HepG2 (cell line): ENCODE data around the gene CYP26A1. TPM values are rescaled to one million over a fixed set of nuclear protein-coding genes. Genes with fewer than 3 reads are reported as not detected.

ENCODE experiments used
- ATAC-seq: fragments of 200-7000 bp; cut with Tn5 transposase; 3 replicates; pipeline ENCODE4 v1.9.1; 2020; ENCODE audit warnings: mild to moderate bottlenecking, moderate library complexity
- BruUV-seq: library from RNA; stranded (reverse); fragments of 400-500 nt; replicated peaks from 2 replicates; lab custom pipeline; 2021; lab: Mats Ljungman, UMichigan
- CTCF ChIA-PET: fragments of 300-600 bp; formaldehyde crosslinking; extraction: SDS; loops from one replicate; lab custom pipeline; 2021; ENCODE audit warnings: low total read pairs, inconsistent platforms, low intra/inter-chr PET ratio; lab: Yijun Ruan, JAX
- POLR2A ChIA-PET: fragments of 350-600 bp; sonication (Branson Sonifier 250); formaldehyde crosslinking; loops from one replicate; lab custom pipeline; 2020; ENCODE audit warnings: antibody characterized with exemption, inconsistent platforms; lab: Yijun Ruan, JAX
- DNase-seq: peaks from one replicate; pipeline ENCODE4 v3.0.0-alpha.2; 2015; ENCODE audit warnings: low spot score
- FAIRE-seq: peaks from 3 replicates; lab custom pipeline; 2011; peaks lifted over from hg19 to GRCh38; lab: Jason Lieb, UNC
- H2AFZ ChIP-seq: one replicate; pipeline ENCODE4 v1.6.1; 2011; ENCODE audit warnings: low read length, inconsistent platforms
- H3K27ac ChIP-seq: fragments of 300-600 bp; 3 replicates; pipeline ENCODE4 v1.8.0; 2011; ENCODE audit warnings: mixed run types, mild to moderate bottlenecking, mixed read lengths, low read length, inconsistent platforms; ENCODE audit not compliant: insufficient read depth; ENCODE audit errors: extremely low read length
- H3K27me3 ChIP-seq, 2 experiments: fragments of 200-600 bp in 1 of 2; 2 replicates in 1 of 2; 3 replicates in 1 of 2; pipeline versions ENCODE4 v1.6.0 to v1.8.0; 2011; ENCODE audit warnings: low read length in 2 of 2, mild to moderate bottlenecking in 2 of 2, moderate library complexity in 2 of 2, inconsistent platforms in 1 of 2; ENCODE audit not compliant: insufficient read depth in 2 of 2, control insufficient read depth in 1 of 2
- H3K36me3 ChIP-seq, 2 experiments: fragments of 200-600 bp in 1 of 2; replicated peaks in 1 of 2; 2 replicates in 1 of 2; 3 replicates in 1 of 2; pipeline versions ENCODE4 v1.5.1 to v1.8.0; 2011; ENCODE audit warnings: low read length in 2 of 2, inconsistent platforms in 1 of 2; ENCODE audit not compliant: insufficient read depth in 2 of 2, control insufficient read depth in 1 of 2
- H3K4me1 ChIP-seq: 2 replicates; pipeline ENCODE4 v1.5.1; 2012; ENCODE audit warnings: low read length, inconsistent platforms; ENCODE audit not compliant: insufficient read depth
- H3K4me2 ChIP-seq: 2 replicates; pipeline ENCODE4 v1.6.0; 2011; ENCODE audit warnings: low read depth, low read length, inconsistent platforms
- H3K4me3 ChIP-seq, 3 experiments: fragments of 200-600 bp in 1 of 3; sonication (generic), shearing (Covaris generic) in 1 of 3; replicated peaks in 1 of 3; 2 replicates each; pipeline ENCODE4 v1.5.1; 2011 to 2016; ENCODE audit warnings: low read length in 3 of 3, inconsistent platforms in 2 of 3, low read depth in 2 of 3, mild to moderate bottlenecking in 2 of 3, control low read depth in 1 of 3, mixed read lengths in 1 of 3; ENCODE audit not compliant: insufficient read depth in 1 of 3
- H3K79me2 ChIP-seq: one replicate; pipeline ENCODE4 v1.6.1; 2011; ENCODE audit warnings: low read length, inconsistent platforms; ENCODE audit not compliant: insufficient read depth
- H3K9ac ChIP-seq: 2 replicates; pipeline ENCODE4 v1.6.0; 2011; ENCODE audit warnings: mild to moderate bottlenecking, low read depth, low read length, inconsistent platforms; ENCODE audit not compliant: insufficient read depth
- H3K9me3 ChIP-seq: 2 replicates; pipeline ENCODE4 v1.5.1; 2012; ENCODE audit warnings: mild to moderate bottlenecking, low read length
- H4K20me1 ChIP-seq: 2 replicates; pipeline ENCODE4 v1.6.0; 2011; ENCODE audit warnings: inconsistent platforms, mild to moderate bottlenecking, low read length, moderate library complexity; ENCODE audit not compliant: insufficient read depth
- ASH2L ChIP-seq: fragments of 300-600, 200-600 bp; sonication (generic); IDR thresholded peaks from 2 replicates; pipeline ENCODE4 v1.7.0; 2017; ENCODE audit warnings: low read depth, mild to moderate bottlenecking, moderate library complexity, mixed read lengths, low read length; ENCODE audit not compliant: insufficient read length
- CEBPG ChIP-seq: IDR thresholded peaks from 2 replicates; pipeline ENCODE4 v1.6.1; 2016
- GABPA ChIP-seq, 2 experiments: IDR thresholded peaks; 2 replicates each; pipeline ENCODE4 v1.6.1; 2011 to 2016; ENCODE audit warnings: low read depth in 2 of 2, low read length in 1 of 2, missing biosample characterization in 1 of 2, missing genetic modification characterization in 1 of 2
- HOXA5 ChIP-seq: sonication (generic); formaldehyde crosslinking; IDR thresholded peaks from 2 replicates; pipeline ENCODE4 v1.4.0; 2020; ENCODE audit warnings: missing genetic modification reagents
- IRX3 ChIP-seq: sonication (generic); formaldehyde crosslinking; IDR thresholded peaks from 2 replicates; pipeline ENCODE4 v1.8.1; 2023; ENCODE audit warnings: mild to moderate bottlenecking, low read depth, missing genetic modification reagents, borderline replicate concordance
- KLF16 ChIP-seq, 2 experiments: sonication (generic) in 1 of 2; formaldehyde crosslinking in 1 of 2; IDR thresholded peaks; 2 replicates each; pipeline versions ENCODE4 v1.6.1 to v1.8.0; 2016 to 2023; ENCODE audit warnings: missing genetic modification reagents in 2 of 2, missing compliant biosample characterization in 1 of 2
- MYPOP ChIP-seq: sonication (generic); formaldehyde crosslinking; IDR thresholded peaks from 2 replicates; pipeline ENCODE4 v1.8.1; 2023; ENCODE audit warnings: mild to moderate bottlenecking, moderate library complexity, missing genetic modification reagents
- NCOA1 ChIP-seq: sonication (generic); formaldehyde crosslinking; IDR thresholded peaks from 2 replicates; pipeline ENCODE4 v1.9.0; 2021; ENCODE audit warnings: missing genetic modification reagents
- POLR2A ChIP-seq, 2 experiments: IDR thresholded peaks; 2 replicates each; pipeline ENCODE4 v1.6.1; 2011; ENCODE audit warnings: low read depth in 2 of 2, low read length in 2 of 2, mild to moderate bottlenecking in 1 of 2, moderate library complexity in 1 of 2; ENCODE audit not compliant: insufficient read depth in 1 of 2
- SNAPC2 ChIP-seq: sonication (generic); formaldehyde crosslinking; IDR thresholded peaks from 2 replicates; pipeline ENCODE4 v1.8.1; 2022; ENCODE audit warnings: mild to moderate bottlenecking, missing genetic modification reagents
- TAF15 ChIP-seq: fragments of 200-400 bp; formaldehyde crosslinking; IDR thresholded peaks from one replicate; pipeline ENCODE4 v1.6.1; 2018; ENCODE audit warnings: mild to moderate bottlenecking, low read depth, low read length; ENCODE audit not compliant: poor library complexity, severe bottlenecking
- TCF7L2 ChIP-seq: IDR thresholded peaks from 2 replicates; pipeline ENCODE4 v1.6.1; 2011; ENCODE audit warnings: mild to moderate bottlenecking, low read depth, low read length, moderate library complexity
- TRIM22 ChIP-seq: fragments of 450-650 bp; IDR thresholded peaks from 2 replicates; pipeline ENCODE4 v1.6.1; 2017
- ZBTB38 ChIP-seq: sonication (generic); formaldehyde crosslinking; IDR thresholded peaks from 2 replicates; pipeline ENCODE4 v1.5.1; 2020; ENCODE audit warnings: mild to moderate bottlenecking, missing genetic modification reagents
- ZFP62 ChIP-seq: sonication (generic); formaldehyde crosslinking; IDR thresholded peaks from 2 replicates; pipeline ENCODE4 v1.4.0; 2020; ENCODE audit warnings: missing genetic modification reagents
- ZNF136 ChIP-seq: sonication (generic); formaldehyde crosslinking; IDR thresholded peaks from 2 replicates; pipeline ENCODE4 v1.8.1; 2022; ENCODE audit warnings: low read depth, mild to moderate bottlenecking, moderate library complexity, missing genetic modification reagents
- ZNF230 ChIP-seq: sonication (generic); formaldehyde crosslinking; IDR thresholded peaks from 2 replicates; pipeline ENCODE4 v1.4.0; 2020; ENCODE audit warnings: mild to moderate bottlenecking, missing genetic modification reagents
- ZNF274 ChIP-seq: sonication (generic); formaldehyde crosslinking; IDR thresholded peaks from 2 replicates; pipeline ENCODE4 v1.5.1; 2020; ENCODE audit warnings: mild to moderate bottlenecking, missing genetic modification reagents
- ZNF292 ChIP-seq: sonication (generic); formaldehyde crosslinking; IDR thresholded peaks from 2 replicates; pipeline ENCODE4 v1.8.1; 2022; ENCODE audit warnings: mild to moderate bottlenecking, low read depth, missing genetic modification reagents, borderline replicate concordance
- ZNF354B ChIP-seq: sonication (generic); formaldehyde crosslinking; IDR thresholded peaks from 2 replicates; pipeline ENCODE4 v1.8.0; 2022; ENCODE audit warnings: mild to moderate bottlenecking, missing genetic modification reagents
- ZNF629 ChIP-seq: sonication (generic); formaldehyde crosslinking; conservative IDR thresholded peaks from 2 replicates; pipeline ENCODE4 v1.5.0; 2020; ENCODE audit warnings: missing genetic modification reagents
- ZNF790 ChIP-seq: sonication (generic); formaldehyde crosslinking; IDR thresholded peaks from 2 replicates; pipeline ENCODE4 v1.8.0; 2022; ENCODE audit warnings: missing genetic modification reagents, mild to moderate bottlenecking, borderline replicate concordance
- WGBS: methylation state at CpG from one replicate; pipeline ENCODE4 v1.1.6; 2017; ENCODE audit warnings: low lambda C conversion rate; 5-methylcytosine and 5-hydroxymethylcytosine counted together
- in situ Hi-C: cut with HindIII; loops from 2 replicates; pipeline ENCODE4 v1.10.0; 2017; ENCODE audit warnings: low pct_unique_long_range_greater_than_20kb; ENCODE audit not compliant: extremely low pct_ligation_motif_present
- intact Hi-C: fragments of 100-400 bp; cut with micrococcal nuclease; formaldehyde crosslinking; loops from one replicate; pipeline ENCODE4 v1.10.0; 2022; ENCODE audit not compliant: unreplicated experiment
- polyA plus RNA-seq, 8 experiments: library from polyadenylated mRNA; depleted of rRNA in 3 of 8; stranded (reverse) in 7 of 8; unstranded in 1 of 8; fragments of >200 nt; fragmentation: Illumina TruSeq in 4 of 8; extraction: Trizol in 4 of 8; gene quantifications; 2 replicates each; pipeline versions ENCODE4 v1.2.1 to v1.2.3, GENCODE V29; 2011 to 2016; ENCODE audit warnings: low read depth in 4 of 8, missing spikeins in 1 of 8, mixed read lengths in 1 of 8; ENCODE audit not compliant: insufficient read depth in 1 of 8
- total RNA-seq, 5 experiments: library from RNA; depleted of rRNA; stranded (reverse); fragments of >200 nt; fragmentation: Illumina TruSeq; extraction: Trizol; gene quantifications; 2 replicates each; pipeline ENCODE4 v1.2.3, GENCODE V29; 2016; ENCODE audit warnings: low read depth in 1 of 5

Gene CYP26A1
- total and polyA plus RNA-seq, 2 of the 13 experiments (the other 11 are each of a cell fraction or from before 2014, with no cell fraction given) = 0.15 TPM; not detected in 1

DNA sequence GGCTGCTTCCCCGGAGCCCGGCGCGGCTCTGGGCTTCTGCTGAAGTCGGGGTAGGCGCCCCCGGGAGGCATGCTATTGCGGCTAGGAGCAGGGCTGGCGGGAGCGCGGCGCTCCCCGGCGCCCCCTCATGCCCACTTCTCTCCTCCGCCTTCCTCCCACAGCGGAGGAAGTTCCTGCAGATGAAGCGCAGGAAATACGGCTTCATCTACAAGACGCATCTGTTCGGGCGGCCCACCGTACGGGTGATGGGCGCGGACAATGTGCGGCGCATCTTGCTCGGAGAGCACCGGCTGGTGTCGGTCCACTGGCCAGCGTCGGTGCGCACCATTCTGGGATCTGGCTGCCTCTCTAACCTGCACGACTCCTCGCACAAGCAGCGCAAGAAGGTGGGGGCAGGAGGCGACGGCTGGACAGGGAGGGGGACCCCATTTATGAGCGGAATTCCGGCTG is 479 bp downstream of the CYP26A1 start (continued):
- TF ChIP-seq MYPOP = peak; percentile 49; the same call in 1 of the 2 replicates

DNA sequence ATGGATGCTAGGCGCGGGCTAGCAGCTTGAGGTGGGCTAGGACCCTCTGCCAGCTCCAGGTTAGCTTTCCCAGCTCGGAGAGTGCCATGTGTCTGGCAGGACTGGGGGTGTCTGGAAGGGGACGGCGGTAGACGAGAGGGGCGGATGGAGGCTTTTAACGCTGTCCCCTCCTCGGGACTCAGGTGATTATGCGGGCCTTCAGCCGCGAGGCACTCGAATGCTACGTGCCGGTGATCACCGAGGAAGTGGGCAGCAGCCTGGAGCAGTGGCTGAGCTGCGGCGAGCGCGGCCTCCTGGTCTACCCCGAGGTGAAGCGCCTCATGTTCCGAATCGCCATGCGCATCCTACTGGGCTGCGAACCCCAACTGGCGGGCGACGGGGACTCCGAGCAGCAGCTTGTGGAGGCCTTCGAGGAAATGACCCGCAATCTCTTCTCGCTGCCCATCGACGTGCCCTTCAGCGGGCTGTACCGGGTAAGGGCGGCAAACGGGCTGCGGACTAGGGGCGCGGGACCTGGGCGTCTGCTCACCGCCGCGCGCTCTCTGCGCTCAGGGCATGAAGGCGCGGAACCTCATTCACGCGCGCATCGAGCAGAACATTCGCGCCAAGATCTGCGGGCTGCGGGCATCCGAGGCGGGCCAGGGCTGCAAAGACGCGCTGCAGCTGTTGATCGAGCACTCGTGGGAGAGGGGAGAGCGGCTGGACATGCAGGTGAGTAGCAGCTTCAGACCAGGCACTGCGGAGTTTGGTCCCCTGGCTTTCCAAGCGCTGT is 1.1 kb downstream of the CYP26A1 start:
- H3K36me3 ChIP-seq = no peaks in the 10 kb centered on the region
- 69% methylated on average over 36 of the region's 67 CpGs for WGBS
- no peak overlapping the region for H3K9ac ChIP-seq
- no peak for ATAC-seq
- ChIA-PET POLR2A (no interaction called here), CTCF (no interaction called here)
- in situ Hi-C loops (loop anchor here (10.0 kb wide), 1 partner anchor 220 kb away; no protein-coding TSS in a partner anchor), intact Hi-C loops (loop anchor here (2.0 to 10.0 kb wide), 3 partner anchors 68 to 283 kb away; no protein-coding TSS in a partner anchor)
- BruUV-seq = no TSS peak
- FAIRE-seq = no peak
- no peak overlapping the region for H3K27ac ChIP-seq
- no peaks in the 10 kb centered on the region for H4K20me1 ChIP-seq
- peak overlapping the region; percentile 89 for H3K4me2 ChIP-seq
- H3K4me1 ChIP-seq = peaks cover 38% of the 10 kb centered on the region
- H3K4me3 ChIP-seq = peak overlapping the region in 2 of 3 experiments; percentile 15 to 77; a peak in 2 of 6 replicates
- no peak for DNase-seq
- peaks cover 11 to 56% of the 10 kb centered on the region in 2 experiments; a peak in 4 of 5 replicates for H3K27me3 ChIP-seq
- H3K9me3 ChIP-seq = no peaks in the 10 kb centered on the region
- H2AFZ ChIP-seq = no peak overlapping the region
- TF ChIP-seq TAF15 (no peak), ASH2L (no peak), KLF16 (CRISPR knock-in tag; IDR thresholded peaks at IDR 0.05) (no peak), IRX3 (CRISPR knock-in tag) (no peak), ZNF629 (no peak), ZNF292 (CRISPR knock-in tag) (no peak), TCF7L2 (no peak), SNAPC2 (CRISPR knock-in tag) (no peak), ZFP62 (CRISPR knock-in tag) (no peak), ZNF136 (CRISPR knock-in tag) (no peak), ZNF274 (CRISPR knock-in tag) (0 out of 2 replicates have a peak, but pooled peaks have one; percentile 26), CEBPG (CRISPR knock-in tag) (no peak), POLR2A (IDR thresholded peaks at IDR 0.05; ENCODE audit: insufficient read depth in 1 of 2, low read depth in 2 of 2, low read length in 2 of 2) (no peak), GABPA (IDR thresholded peaks at IDR 0.05; ENCODE audit: low read depth, low read length) (no peak), GABPA (CRISPR knock-in tag; IDR thresholded peaks at IDR 0.05; ENCODE audit: low read depth) (no peak), ZNF354B (CRISPR knock-in tag) (no peak), ZNF790 (CRISPR knock-in tag) (0 out of 2 replicates have a peak, but pooled peaks have one; percentile 10), NCOA1 (no peak), TRIM22 (no peak), HOXA5 (CRISPR knock-in tag) (no peak), ZBTB38 (CRISPR knock-in tag) (0 out of 2 replicates have a peak, but pooled peaks have one; percentile 33), ZNF230 (no peak)
- no peaks in the 10 kb centered on the region for H3K79me2 ChIP-seq
